Measurements from ENCODE around the gene ARID3B. TPM values are rescaled to one million over a fixed set of nuclear protein-coding genes. Genes with fewer than 3 reads are reported as not detected.

ARID3B gene
- total and polyA plus RNA-seq, 2 of the 13 experiments (the other 11 are each of a cell fraction or from before 2014, with no cell fraction given): 5.3 to 12.8 TPM

GRCh38 chr15:74598126-74598842 lies 57.3 kb downstream of the ARID3B start (continued):
- TF ChIP-seq HOXA3 (CRISPR knock-in tag; IDR thresholded peaks at IDR 0.05) (0 out of 2 replicates have a peak, but pooled peaks have one; percentile 23), CENPT (CRISPR knock-in tag; IDR thresholded peaks at IDR 0.05; ENCODE audit: low read depth) (no peak), RBM39 (IDR thresholded peaks at IDR 0.05; ENCODE audit: low read depth, low read length, poor library complexity, severe bottlenecking) (no peak), ZFYVE20 (CRISPR knock-in tag; IDR thresholded peaks at IDR 0.05; ENCODE audit: borderline replicate concordance, low read depth) (no peak), KLF16 (CRISPR knock-in tag; IDR thresholded peaks at IDR 0.05) (peak in 1 of 2 experiments; percentile 67; a peak in 1 of 4 replicates), MXD1 (CRISPR knock-in tag; IDR thresholded peaks at IDR 0.05) (peak; percentile 72; the same call in 1 of the 2 replicates), FOXK2 (IDR thresholded peaks at IDR 0.05) (no peak), KDM1A (CRISPR knock-in tag; IDR thresholded peaks at IDR 0.05) (no peak), ZNF207 (IDR thresholded peaks at IDR 0.05; ENCODE audit: borderline replicate concordance) (no peak), ZNF24 (IDR thresholded peaks at IDR 0.05) (no peak), U2AF1 (optimal IDR thresholded peaks at IDR 0.05; ENCODE audit: low read depth, low read length) (no peak), SNAPC4 (CRISPR knock-in tag; IDR thresholded peaks at IDR 0.05) (no peak), HNRNPL (IDR thresholded peaks at IDR 0.05; ENCODE audit: low read depth, low read length) (no peak), DRAP1 (CRISPR knock-in tag; IDR thresholded peaks at IDR 0.05) (peak; percentile 98), TEAD3 (CRISPR knock-in tag; optimal IDR thresholded peaks at IDR 0.05; ENCODE audit: borderline replicate concordance) (peak; percentile 24), ZNF101 (CRISPR knock-in tag; IDR thresholded peaks at IDR 0.05; ENCODE audit: borderline replicate concordance, low read depth) (no peak), ZNF17 (CRISPR knock-in tag; IDR thresholded peaks at IDR 0.05) (no peak), CENPBD1 (CRISPR knock-in tag; IDR thresholded peaks at IDR 0.05; ENCODE audit: borderline replicate concordance, low read depth) (no peak), ZC3H4 (CRISPR knock-in tag; IDR thresholded peaks at IDR 0.05; ENCODE audit: borderline replicate concordance) (no peak), ZMYM3 (CRISPR knock-in tag; IDR thresholded peaks at IDR 0.05) (0 out of 2 replicates have a peak, but pooled peaks have one; percentile 17), ZFP62 (CRISPR knock-in tag; IDR thresholded peaks at IDR 0.05) (no peak)

Data from HepG2 (cell line).